Dermis microvascular lymphatic vessel endothelial cell (primary cell): ENCODE results near the gene SLC35F6. TPM values are rescaled to one million over a fixed set of nuclear protein-coding genes. Genes with fewer than 3 reads are reported as not detected.

Source experiments
- DNase-seq, 2 donors: peaks; one replicate each; pipeline versions ENCODE4 v3.0.0 to v3.0.0-alpha.2; 2010; ENCODE audit warnings: low read depth in 2 of 2
- total RNA-seq: library from RNA; depleted of rRNA; stranded (reverse); fragments of >200 nt; gene quantifications from 2 replicates; pipeline ENCODE4 v1.2.1, GENCODE V29; 2014

Gene SLC35F6
- total RNA-seq, 1 donor from 2014 or later, result 28.6 TPM

GRCh38 chr2:26818255-26818654, 54.2 kb downstream of the SLC35F6 start:
- no peak for DNase-seq

- DNase-seq, result no peak
Measured at GRCh38 chr2:26818972-26819371, 54.9 kb downstream of the SLC35F6 start.

- DNase-seq, result no peak
Measured at GRCh38 chr2:26820932-26821331, 56.8 kb downstream of the SLC35F6 start.

GRCh38 chr2:26822877-26823276, 58.8 kb downstream of the SLC35F6 start:
- DNase-seq, result no peak

Other genes starting within 250 kb of the SLC35F6 start
- not detected in 2 replicates for gene CIB4, start 122.9 kb upstream of the SLC35F6 start, total RNA-seq
- gene KCNK3, start 71.6 kb upstream of the SLC35F6 start, total RNA-seq, result not detected in 2 replicates
- gene CENPA, start 21.8 kb downstream of the SLC35F6 start, total RNA-seq, result 5.2 and 17.1 TPM in 2 replicates
- under 0.01 TPM in 1 of 2 replicates, not detected in the other for gene DPYSL5, start 83.8 kb downstream of the SLC35F6 start, total RNA-seq
- gene MAPRE3, start 206.4 kb downstream of the SLC35F6 start, total RNA-seq, result 0.64 and 2.0 TPM in 2 replicates